HUES48 (cell line): ENCODE data around the gene GFOD1.

Source experiments
- H3K27ac ChIP-seq: one replicate; pipeline ENCODE4 v1.7.0; 2013; ENCODE audit warnings: low read depth, low read length, inconsistent platforms
- H3K27me3 ChIP-seq: 2 replicates; pipeline ENCODE4 v1.6.1; 2013; ENCODE audit warnings: mild to moderate bottlenecking, low read length; ENCODE audit not compliant: control insufficient read depth, insufficient read depth
- H3K36me3 ChIP-seq: 2 replicates; pipeline ENCODE4 v1.6.1; 2013; ENCODE audit warnings: low read length; ENCODE audit not compliant: control insufficient read depth, insufficient read depth
- H3K4me1 ChIP-seq: 2 replicates; pipeline ENCODE4 v1.6.1; 2013; ENCODE audit warnings: mild to moderate bottlenecking, low read length; ENCODE audit not compliant: control insufficient read depth, insufficient read depth
- H3K4me3 ChIP-seq: 2 replicates; pipeline ENCODE4 v1.5.1; 2013; ENCODE audit warnings: mild to moderate bottlenecking, low read depth, low read length
- H3K9ac ChIP-seq: 2 replicates; pipeline ENCODE4 v1.6.1; 2013; ENCODE audit warnings: mild to moderate bottlenecking, low read depth, low read length, moderate library complexity
- H3K9me3 ChIP-seq: 2 replicates; pipeline ENCODE4 v1.6.1; 2013; ENCODE audit warnings: low read length; ENCODE audit not compliant: control insufficient read depth, insufficient read depth

GFOD1 gene

DNA sequence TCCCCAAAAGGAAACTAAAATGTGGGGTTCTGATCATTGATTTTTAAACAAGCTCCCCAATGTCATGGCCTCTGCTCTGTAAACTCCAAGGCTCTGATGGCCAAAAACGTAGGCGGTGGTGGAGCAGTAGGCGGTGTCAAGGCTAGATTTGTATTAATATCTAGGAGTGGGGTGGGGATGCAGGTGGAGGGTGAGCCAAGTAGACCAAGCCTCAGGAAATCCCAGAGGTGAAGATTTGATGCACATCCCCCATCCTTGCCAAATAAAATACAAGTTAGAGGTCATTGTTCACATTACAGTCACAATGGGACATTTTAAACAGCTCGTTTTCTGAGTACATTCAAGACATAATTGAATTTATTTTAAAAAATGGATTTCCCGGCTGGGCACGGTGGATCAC is 128.1 kb downstream of the GFOD1 start:
- H3K4me1 ChIP-seq, result peaks cover 32% of the 10 kb centered on the region
- H3K9ac ChIP-seq, result no peak overlapping the region
- H3K9me3 ChIP-seq, result no peaks in the 10 kb centered on the region
- H3K4me3 ChIP-seq, result no peak overlapping the region
- H3K27ac ChIP-seq, result no peak overlapping the region
- no peaks in the 10 kb centered on the region; the same call in 1 of the 2 replicates for H3K36me3 ChIP-seq
- no peaks in the 10 kb centered on the region for H3K27me3 ChIP-seq

DNA sequence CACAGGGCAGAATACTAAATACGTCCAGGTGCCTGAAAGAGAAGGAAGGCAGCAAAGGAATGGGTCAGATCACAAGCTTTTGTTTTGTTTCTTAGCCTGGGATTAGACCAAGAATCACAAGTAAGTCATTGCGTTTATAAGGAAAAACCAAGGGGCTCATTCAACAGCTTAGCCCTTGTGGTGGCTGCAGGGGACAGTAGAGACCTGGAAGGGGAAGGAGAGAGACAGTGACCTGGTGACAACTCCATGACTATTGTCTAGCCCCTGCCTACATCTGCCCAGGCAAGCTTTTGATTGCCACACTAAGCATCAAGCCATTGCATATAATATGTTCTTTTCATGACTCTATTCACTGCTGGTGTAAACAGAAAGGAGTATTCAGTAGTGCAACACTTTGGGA is 128.9 kb downstream of the GFOD1 start:
- no peak overlapping the region for H3K27ac ChIP-seq
- no peaks in the 10 kb centered on the region for H3K9me3 ChIP-seq
- no peak overlapping the region for H3K4me3 ChIP-seq
- peaks cover 32% of the 10 kb centered on the region for H3K4me1 ChIP-seq
- no peaks in the 10 kb centered on the region for H3K36me3 ChIP-seq
- no peak overlapping the region for H3K9ac ChIP-seq
- H3K27me3 ChIP-seq, result no peaks in the 10 kb centered on the region

DNA sequence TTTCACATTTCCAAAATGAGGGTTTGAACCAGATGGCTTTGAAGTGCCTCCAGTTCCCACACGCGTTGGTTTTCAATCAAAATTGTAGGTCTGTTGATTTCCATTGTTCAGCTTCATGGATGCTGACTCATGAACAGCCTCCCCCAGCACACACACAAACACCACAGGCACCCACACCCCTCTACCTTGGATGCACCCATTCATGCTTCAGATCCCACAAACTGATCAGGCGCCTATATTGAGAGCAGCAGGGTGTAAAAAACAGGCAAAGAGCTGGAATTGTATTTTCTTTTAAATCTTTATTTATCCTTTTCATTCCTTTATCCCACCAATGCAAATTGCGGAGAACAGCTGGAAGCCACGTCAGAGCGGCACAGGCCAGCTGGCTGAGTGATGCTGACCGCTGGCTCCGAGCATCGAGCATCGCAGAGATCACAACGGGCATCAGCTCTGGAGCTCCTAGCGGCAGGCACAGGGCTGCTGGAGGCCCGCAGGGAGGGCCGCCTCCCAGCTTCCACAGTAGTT is 129.8 kb downstream of the GFOD1 start:
- Histone ChIP-seq H3K4me1 (peaks cover 32% of the 10 kb centered on the region), H3K9ac (no peak overlapping the region), H3K9me3 (no peaks in the 10 kb centered on the region), H3K4me3 (no peak overlapping the region), H3K27ac (no peak overlapping the region), H3K27me3 (no peaks in the 10 kb centered on the region), H3K36me3 (no peaks in the 10 kb centered on the region)

DNA sequence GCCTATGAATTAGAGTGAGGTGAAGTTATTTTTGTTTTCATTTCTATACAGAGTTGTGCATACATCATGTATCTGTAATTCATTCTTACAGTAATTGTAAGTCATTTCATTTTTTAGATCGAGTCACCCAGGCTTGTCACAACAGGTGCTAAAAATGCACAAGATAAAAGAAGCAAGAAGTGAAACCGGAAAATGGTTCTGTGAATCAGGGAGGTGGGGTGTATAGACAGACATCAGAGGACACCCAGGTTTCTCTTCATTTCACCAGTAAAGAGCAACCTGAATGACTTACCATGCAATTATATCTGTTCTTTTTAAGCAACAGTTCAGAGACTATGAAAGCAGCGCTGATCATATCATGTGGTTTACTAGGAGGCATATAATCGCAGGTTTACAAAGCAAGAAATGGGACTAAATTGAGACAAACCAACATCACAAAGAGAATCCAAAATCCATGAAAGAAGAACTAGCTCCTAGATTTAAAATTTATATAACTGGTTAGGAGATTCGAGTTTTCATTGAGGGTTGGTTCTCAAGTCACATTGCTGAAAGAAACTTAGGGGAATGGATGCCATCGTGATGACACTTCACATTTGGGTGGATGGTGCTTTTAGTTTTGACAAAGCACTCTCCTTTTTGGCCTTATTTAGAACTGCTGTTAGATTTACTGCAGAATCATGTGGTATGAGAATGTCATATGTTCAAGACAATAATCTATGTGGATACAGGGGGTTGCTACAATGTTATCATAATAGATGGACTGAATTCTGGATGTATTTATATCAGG is 131.2 kb downstream of the GFOD1 start:
- Histone ChIP-seq H3K36me3 (no peaks in the 10 kb centered on the region), H3K4me3 (no peak overlapping the region), H3K9me3 (no peaks in the 10 kb centered on the region), H3K4me1 (peaks cover 35% of the 10 kb centered on the region), H3K9ac (no peak overlapping the region), H3K27ac (no peak overlapping the region), H3K27me3 (no peaks in the 10 kb centered on the region)

DNA sequence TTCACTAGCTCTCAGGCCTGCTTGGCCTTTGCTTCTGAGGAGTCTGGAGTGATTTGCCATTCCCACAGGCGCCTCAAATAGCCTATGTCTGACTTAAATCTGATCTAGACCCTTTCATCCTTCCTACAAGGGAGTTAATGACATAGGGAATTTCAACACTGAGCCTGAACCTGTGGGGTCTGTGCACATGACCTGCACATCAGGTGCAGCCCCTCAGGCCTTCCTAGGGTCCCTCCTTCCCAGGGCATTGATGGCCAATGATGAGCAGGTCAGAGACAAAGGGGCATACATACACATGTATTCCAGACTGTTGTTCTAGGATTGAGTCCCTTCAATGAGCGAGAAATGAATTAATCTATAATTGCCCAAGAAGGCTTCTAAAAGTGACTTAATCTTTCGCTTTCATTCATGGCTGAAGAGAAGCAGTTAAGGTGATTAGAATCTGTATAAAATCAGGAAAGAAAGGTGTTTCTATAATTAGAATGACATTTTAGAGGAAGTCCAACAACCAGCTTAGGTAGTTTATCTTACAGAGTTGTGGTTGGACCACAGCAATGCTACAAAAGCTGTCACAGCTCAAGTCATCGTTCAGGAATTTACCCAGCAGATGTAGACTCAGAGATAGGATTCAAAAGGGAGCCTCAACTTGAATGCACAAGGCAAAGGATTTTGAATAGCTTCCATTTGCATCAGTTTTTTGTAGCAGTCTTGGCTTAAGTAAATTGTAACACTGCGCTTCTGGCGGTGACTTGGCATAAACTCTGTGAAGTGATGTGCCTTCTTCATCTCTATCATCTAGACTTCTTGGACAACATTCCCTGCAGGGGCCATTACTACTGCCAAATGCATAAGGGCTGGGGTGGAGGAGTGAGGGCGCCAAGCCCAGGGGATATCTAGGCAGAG is 132.1 kb downstream of the GFOD1 start:
- Histone ChIP-seq H3K9ac (no peak overlapping the region), H3K4me1 (peaks cover 39% of the 10 kb centered on the region), H3K36me3 (no peaks in the 10 kb centered on the region), H3K27me3 (no peaks in the 10 kb centered on the region), H3K27ac (no peak overlapping the region), H3K9me3 (no peaks in the 10 kb centered on the region), H3K4me3 (no peak overlapping the region)

DNA sequence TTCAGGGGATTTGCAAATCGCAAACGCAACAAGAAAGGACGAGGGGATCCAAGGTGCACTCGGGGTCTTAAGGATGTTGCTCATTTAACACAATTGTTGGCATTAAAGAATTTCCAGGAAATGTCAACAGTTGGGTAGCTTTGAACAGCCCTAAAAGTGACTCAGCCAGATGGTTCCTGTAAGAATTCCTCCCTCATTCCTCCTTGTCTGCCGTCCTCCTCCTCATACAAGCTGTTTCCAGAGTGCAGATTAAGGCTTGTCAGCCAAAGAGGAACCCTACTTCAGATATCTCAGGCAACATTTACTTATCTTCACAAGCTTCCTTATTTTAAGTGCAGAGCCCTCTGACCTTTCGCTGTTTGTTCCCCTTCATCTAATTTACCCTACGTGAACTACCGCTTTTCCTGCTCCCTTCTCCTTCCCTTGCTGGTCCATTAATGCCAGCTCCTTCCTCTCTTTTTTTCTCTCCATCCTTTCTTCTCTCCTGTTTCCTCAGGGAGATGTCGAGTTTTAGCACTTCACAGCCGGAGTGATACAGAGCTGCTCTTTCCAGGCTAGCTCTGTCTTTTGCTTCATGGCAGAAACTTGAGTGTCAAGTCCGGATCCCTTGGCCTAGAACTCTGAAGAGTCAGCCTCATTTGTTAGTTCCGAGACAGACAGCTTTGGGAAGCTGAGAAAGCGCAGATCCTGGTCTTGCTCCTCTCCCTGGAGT is 132.9 kb downstream of the GFOD1 start:
- H3K4me3 ChIP-seq, result no peak overlapping the region
- H3K27ac ChIP-seq, result no peak overlapping the region
- H3K4me1 ChIP-seq, result peaks cover 39% of the 10 kb centered on the region
- H3K27me3 ChIP-seq, result no peaks in the 10 kb centered on the region
- H3K9me3 ChIP-seq, result no peaks in the 10 kb centered on the region
- no peaks in the 10 kb centered on the region for H3K36me3 ChIP-seq
- no peak overlapping the region for H3K9ac ChIP-seq

DNA sequence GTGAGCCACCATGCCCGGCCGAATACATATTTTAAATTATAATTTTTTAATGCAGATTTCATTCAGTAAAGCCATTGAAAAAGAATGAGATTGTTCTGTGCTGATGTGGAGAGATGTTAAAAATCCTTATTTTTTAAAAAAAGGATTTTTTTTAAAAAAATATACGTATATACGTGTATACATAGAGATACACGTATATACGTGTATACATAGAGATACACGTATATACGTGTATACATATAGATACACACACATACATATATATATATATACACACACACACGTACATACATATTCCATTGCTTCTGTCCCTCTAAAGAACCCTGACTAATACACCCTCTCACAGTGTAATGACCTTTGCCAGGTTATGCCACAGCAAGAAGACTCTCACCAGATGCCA is 135.2 kb downstream of the GFOD1 start:
- Histone ChIP-seq H3K9me3 (no peaks in the 10 kb centered on the region), H3K27ac (no peak overlapping the region), H3K27me3 (no peaks in the 10 kb centered on the region), H3K36me3 (no peaks in the 10 kb centered on the region), H3K4me1 (peaks cover 22% of the 10 kb centered on the region), H3K9ac (no peak overlapping the region), H3K4me3 (no peak overlapping the region)

DNA sequence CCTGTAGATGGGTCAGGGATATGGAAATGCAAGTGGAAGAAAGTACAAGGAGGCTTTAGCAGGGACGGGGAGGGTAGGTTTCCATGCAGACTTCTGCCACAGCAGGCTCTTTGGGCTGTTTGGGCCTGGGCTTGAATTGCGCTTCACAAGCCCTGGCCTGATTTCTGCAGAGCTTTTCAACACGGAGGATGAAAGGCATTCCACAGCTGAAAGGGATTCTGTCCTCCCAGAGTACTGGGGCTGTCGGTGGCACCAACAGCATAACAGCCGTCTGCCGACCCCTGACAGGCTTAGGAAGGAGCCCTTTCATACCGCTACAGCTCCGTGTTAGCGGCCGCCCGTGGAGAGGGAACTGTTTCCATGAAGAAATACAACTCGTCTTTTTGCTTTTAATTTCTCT is 136.1 kb downstream of the GFOD1 start:
- Histone ChIP-seq H3K27ac (peak overlapping the region; percentile 74), H3K4me3 (no peak overlapping the region), H3K36me3 (no peaks in the 10 kb centered on the region), H3K4me1 (peaks cover 14% of the 10 kb centered on the region), H3K27me3 (no peaks in the 10 kb centered on the region), H3K9me3 (no peaks in the 10 kb centered on the region), H3K9ac (no peak overlapping the region)

DNA sequence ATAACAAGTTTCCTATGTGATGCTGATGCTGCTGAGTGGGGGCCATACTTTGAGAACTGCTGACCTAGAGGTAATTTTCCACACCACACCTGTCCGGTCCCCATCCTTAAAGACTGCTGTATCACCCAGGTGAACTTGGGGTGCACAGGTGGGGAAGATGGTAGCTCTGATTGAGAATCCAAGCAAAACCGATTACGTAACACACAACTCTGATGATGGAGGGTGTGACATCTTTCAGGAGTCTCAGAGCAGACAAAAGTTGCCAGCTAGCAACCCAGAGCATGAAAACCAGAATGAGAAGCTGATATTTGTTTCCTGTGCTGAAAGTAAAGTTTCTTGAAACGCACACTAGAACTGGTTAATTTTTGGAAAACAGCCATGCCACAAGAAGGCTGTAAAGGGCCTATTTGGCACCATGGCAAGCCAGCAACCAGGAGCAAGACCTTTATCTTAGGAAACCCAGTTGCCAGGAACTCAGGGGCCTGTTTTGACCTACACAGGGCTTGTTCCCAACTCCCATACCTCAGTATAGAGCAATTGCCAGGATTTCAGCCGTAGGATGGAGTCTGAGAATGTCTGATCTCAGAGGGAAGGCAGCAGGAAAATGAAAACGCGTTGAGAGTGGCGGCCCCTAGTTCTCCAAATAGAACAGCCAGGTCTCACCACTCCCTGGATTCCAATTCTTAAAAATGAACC is 137.4 kb downstream of the GFOD1 start:
- H3K9me3 ChIP-seq, result no peaks in the 10 kb centered on the region
- H3K9ac ChIP-seq, result no peak overlapping the region; the same call in 1 of the 2 replicates
- no peak overlapping the region for H3K27ac ChIP-seq

DNA sequence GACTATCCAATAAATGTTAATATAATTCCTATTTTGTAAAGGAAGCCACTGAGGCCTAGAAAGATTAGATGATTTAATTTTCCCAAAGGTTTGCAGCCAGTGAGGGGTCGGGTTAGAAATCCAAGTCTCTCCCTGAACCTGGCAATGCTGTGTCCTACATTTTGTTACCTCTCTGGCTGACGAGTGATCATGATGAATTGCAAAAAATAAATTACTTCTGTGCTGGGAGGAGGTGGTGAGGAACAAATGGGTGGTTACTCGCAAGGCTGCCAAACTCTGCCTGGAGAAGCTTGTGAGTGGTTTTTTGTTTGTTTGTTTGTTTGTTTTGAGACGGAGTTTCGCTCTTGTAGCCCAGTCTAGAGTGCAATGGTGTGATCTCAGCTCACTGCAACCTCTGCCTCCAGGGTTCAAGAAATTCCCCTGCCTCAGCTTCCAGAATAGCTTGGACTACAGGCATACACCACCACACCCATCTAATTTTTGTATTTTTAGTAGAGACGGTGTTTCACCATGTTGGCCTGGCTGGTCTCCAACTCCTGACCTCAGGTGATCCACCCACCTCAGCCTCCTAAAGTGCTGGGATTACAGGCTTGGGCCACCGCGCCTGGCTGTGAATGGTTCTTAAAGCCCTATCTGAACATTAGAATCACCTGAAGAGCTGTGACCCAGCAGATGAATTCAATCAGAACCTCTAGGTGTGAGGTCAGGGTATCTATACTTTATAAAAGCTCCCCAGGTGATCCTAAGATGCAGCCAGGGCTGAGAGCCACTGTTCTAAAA is 138.9 kb downstream of the GFOD1 start:
- Histone ChIP-seq H3K27me3 (no peaks in the 10 kb centered on the region), H3K4me1 (peaks cover 7% of the 10 kb centered on the region; the same call in 1 of the 2 replicates), H3K27ac (no peak overlapping the region), H3K9ac (no peak overlapping the region), H3K9me3 (no peaks in the 10 kb centered on the region), H3K36me3 (no peaks in the 10 kb centered on the region), H3K4me3 (no peak overlapping the region)

More for the DNA sequence above, 137.4 kb downstream of the GFOD1 start:
- H3K27me3 ChIP-seq, result no peaks in the 10 kb centered on the region
- H3K4me3 ChIP-seq, result no peak overlapping the region
- peaks cover 8% of the 10 kb centered on the region for H3K4me1 ChIP-seq
- no peaks in the 10 kb centered on the region for H3K36me3 ChIP-seq
